GM21786 (cell line): ENCODE measurements around the gene URAD.

Source experiments
- ATAC-seq: cut with Tn5 transposase; IDR thresholded peaks from one replicate; pipeline ENCODE4 v1.9.1; 2021; ENCODE audit not compliant: unreplicated experiment

Gene URAD

GRCh38 chr13:28000567-28000966, 12.1 kb upstream of the URAD start:
- no peak for ATAC-seq

- ATAC-seq = no peak
These were observed 9.5 kb upstream of the URAD start for GRCh38 chr13:27997904-27998522.

- ATAC-seq = no peak
These were observed 3.4 kb upstream of the URAD start for GRCh38 chr13:27991881-27992280.

GRCh38 chr13:27985600-27985999, 2.9 kb downstream of the URAD start:
- no peak for ATAC-seq

GRCh38 chr13:27982361-27982760, 6.1 kb downstream of the URAD start:
- no peak for ATAC-seq

GRCh38 chr13:27981006-27981708, 7.3 kb downstream of the URAD start:
- ATAC-seq = no peak

- no peak for ATAC-seq
These were observed 8.1 kb downstream of the URAD start for GRCh38 chr13:27980280-27980998.

- no peak for ATAC-seq
These were observed 8.7 kb downstream of the URAD start for GRCh38 chr13:27979765-27980279.

- no peak for ATAC-seq
These were observed 9.4 kb downstream of the URAD start for GRCh38 chr13:27979001-27979643.

- ATAC-seq = no peak
These were observed 10.1 kb downstream of the URAD start for GRCh38 chr13:27978301-27978968.

GRCh38 chr13:27977476-27978300, 10.8 kb downstream of the URAD start:
- no peak for ATAC-seq

GRCh38 chr13:27976362-27977091, 12.0 kb downstream of the URAD start:
- ATAC-seq = no peak

GRCh38 chr13:27975564-27976361, 12.7 kb downstream of the URAD start:
- no peak for ATAC-seq

GRCh38 chr13:27973961-27974662, 14.4 kb downstream of the URAD start:
- ATAC-seq = no peak

- no peak for ATAC-seq
These were observed 15.2 kb downstream of the URAD start for GRCh38 chr13:27973291-27973690.

- ATAC-seq = no peak
These were observed 16.0 kb downstream of the URAD start for GRCh38 chr13:27972478-27972820.

- ATAC-seq = no peak
These were observed 16.6 kb downstream of the URAD start for GRCh38 chr13:27971776-27972477.
